Fibroblast of skin of scalp (primary cell): ENCODE measurements around the gene ATP9A.
"Not testable (repeated sequence)": the region's sequence is repeated elsewhere in the genome, so short reads cannot be mapped to it uniquely, and the experiment has no call there.

Experiments
- DNase-seq: peaks from one replicate; pipeline ENCODE4 v3.0.0-alpha.2; 2013

ATP9A gene

GRCh38 chr20:51688600-51689244 lies 79.5 kb downstream of the ATP9A start:
- DNase-seq: no peak

DNA sequence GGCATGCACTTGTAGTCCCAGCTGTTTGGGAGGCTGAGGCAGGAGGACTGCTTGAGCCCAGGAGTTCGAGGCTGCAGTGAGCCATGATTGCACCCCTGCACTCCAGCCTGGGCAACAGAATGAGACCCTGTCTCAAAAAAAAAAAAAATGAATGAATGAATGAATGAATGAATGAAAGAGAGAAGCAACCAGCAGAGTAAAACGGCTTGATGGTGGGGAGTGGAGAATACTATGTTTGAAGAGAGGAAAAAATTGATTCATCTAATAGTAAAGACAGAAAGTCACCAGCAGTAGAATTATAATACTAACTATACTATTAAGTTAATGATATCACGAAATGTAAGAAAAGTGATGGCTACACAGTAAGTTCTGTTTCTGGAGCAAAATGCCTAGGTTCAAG lies 80.6 kb downstream of the ATP9A start:
- DNase-seq: no peak

GRCh38 chr20:51687108-51687507 lies 81.1 kb downstream of the ATP9A start:
- DNase-seq: peak; percentile 89

GRCh38 chr20:51685494-51685893 lies 82.7 kb downstream of the ATP9A start:
- DNase-seq: not testable (repeated sequence)

- DNase-seq: no peak
Measured at GRCh38 chr20:51680067-51680749, 88.0 kb downstream of the ATP9A start.

- no peak for DNase-seq
Measured at GRCh38 chr20:51679254-51679921, 88.8 kb downstream of the ATP9A start.

- peak; percentile 29 for DNase-seq
Measured at GRCh38 chr20:51678026-51678697, 90.0 kb downstream of the ATP9A start.

GRCh38 chr20:51668947-51669346 lies 99.2 kb downstream of the ATP9A start:
- DNase-seq: no peak

GRCh38 chr20:51668515-51668914 lies 99.7 kb downstream of the ATP9A start:
- DNase-seq: no peak

- DNase-seq: no peak
Measured at GRCh38 chr20:51667491-51667890, 100.7 kb downstream of the ATP9A start.

GRCh38 chr20:51667002-51667408 lies 101.2 kb downstream of the ATP9A start:
- no peak for DNase-seq

DNA sequence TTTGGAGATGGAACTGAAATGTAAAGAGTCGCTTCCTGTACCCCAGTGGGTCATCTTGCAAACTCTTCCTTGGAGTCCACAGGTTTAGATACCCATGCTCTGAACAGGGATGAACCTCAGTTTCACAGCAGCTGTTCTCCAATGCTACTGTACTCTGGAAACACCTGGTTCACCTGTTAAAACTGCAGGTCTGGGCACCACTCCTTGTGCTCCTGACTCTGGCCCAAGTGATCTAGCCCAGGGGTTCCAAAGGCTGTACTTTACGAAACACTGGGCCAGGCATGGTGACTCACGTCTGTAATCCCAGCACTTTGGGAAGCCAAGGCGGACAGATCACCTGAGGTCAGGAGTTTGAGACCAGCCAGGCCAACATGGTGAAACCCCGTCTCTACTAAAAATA lies 102.1 kb downstream of the ATP9A start:
- DNase-seq: no peak

GRCh38 chr20:51665543-51666118 lies 102.6 kb downstream of the ATP9A start:
- DNase-seq: no peak

DNA sequence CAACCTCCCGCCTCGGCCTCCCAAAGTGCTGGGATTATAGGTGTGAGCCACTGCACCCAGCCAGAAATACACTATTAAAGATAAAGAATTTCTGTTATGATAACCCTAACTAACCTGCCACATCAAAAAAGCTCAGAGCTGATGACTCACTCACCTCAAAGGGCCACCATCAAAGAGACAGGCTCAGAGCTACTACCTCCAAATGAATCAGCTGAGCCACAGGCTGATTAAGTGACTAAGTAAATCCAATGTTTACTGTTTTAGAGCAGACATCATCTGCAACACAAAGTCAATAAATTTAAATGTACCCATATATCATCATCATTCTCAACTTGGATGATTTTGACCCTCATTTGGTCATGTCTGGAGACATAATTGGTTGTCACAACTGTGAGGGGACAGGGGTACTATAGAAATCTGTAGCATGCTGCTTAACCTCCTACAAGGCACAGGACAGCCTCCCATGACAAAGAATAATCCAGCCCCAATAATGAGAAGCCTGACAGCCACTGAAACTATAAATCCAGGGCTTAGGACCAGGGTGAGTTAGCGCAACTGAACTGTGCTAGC lies 106.5 kb downstream of the ATP9A start:
- peak; percentile 45 for DNase-seq

- peak; percentile 93 for DNase-seq
Measured at GRCh38 chr20:51660672-51661608, 107.2 kb downstream of the ATP9A start.

DNA sequence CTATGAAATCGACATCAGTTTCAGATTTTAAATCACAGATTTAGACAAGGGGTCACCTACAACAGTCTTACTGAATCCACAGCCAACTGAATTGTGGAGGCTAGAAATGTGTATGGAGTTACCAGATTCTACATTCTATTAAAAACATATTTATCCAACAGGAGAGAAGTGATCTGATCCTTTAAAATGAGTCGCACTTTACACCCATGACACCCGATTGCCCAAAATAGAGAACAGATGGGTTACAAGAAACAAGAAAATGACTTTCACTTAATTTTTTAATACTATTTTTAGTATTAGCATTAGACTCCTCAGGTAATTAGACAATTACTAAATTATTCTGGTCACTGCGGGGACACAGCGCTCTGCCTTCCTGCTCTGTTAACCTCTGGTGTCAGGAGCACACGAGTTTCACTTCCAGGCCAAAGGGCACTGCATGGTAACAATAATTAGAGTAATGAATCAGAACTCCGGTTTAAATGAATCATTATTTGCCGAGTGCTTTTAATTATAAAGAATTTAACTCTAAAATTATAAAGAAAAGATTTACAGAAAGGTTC lies 108.6 kb downstream of the ATP9A start:
- no peak for DNase-seq

GRCh38 chr20:51656726-51657260 lies 111.4 kb downstream of the ATP9A start:
- DNase-seq: no peak

GRCh38 chr20:51656089-51656488 lies 112.1 kb downstream of the ATP9A start:
- DNase-seq: not testable (repeated sequence)

DNA sequence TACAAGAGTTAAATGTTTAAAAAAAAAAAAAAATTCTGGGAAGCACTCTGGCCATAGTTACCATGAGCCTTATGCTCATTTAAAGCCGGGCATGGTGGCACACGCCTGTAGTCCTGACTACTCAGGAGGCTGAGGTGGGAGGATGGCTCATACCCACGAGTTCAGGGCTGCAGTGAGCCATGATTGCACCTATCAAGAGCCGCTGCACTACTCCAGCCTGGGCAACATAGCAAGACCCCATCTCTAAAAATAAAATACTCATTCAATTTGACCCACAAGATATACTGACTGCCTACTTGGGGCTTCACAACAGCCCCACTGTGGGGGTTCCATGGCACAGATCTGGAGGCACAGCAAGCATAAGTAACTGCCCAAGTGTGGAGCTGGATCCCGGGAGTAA lies 113.7 kb downstream of the ATP9A start:
- no peak for DNase-seq

- DNase-seq: no peak
Measured at GRCh38 chr20:51654060-51654459, 114.1 kb downstream of the ATP9A start.

GRCh38 chr20:51653226-51653625 lies 115.0 kb downstream of the ATP9A start:
- DNase-seq: no peak
